K562 (cell line): ENCODE data around the gene GNG7. TPM values are rescaled to one million over a fixed set of nuclear protein-coding genes. Genes with fewer than 3 reads are reported as not detected.

Source experiments
- ATF7 ChIP-seq: fragments of 450-650 bp; IDR thresholded peaks from 2 replicates; pipeline ENCODE4 v1.7.1; 2014; ENCODE audit warnings: mild to moderate bottlenecking, moderate library complexity
- CUX1 ChIP-seq: fragments of 200-800 bp; sonication (Bioruptor generic); IDR thresholded peaks from 2 replicates; pipeline ENCODE4 v1.6.1; 2016; ENCODE audit warnings: missing genetic modification characterization, missing compliant biosample characterization
- ETV5 ChIP-seq: sonication (generic); formaldehyde crosslinking; IDR thresholded peaks from 2 replicates; pipeline ENCODE4 v1.4.0; 2020; ENCODE audit warnings: low read depth, mild to moderate bottlenecking, missing genetic modification reagents
- MAZ ChIP-seq, 2 experiments: fragments of 450-650 bp in 1 of 2; sonication (generic) in 1 of 2; formaldehyde crosslinking; IDR thresholded peaks in 1 of 2; conservative IDR thresholded peaks in 1 of 2; 2 replicates each; pipeline versions ENCODE4 v1.4.0 to v1.5.0; 2020; ENCODE audit warnings: mild to moderate bottlenecking in 1 of 2, missing genetic modification reagents in 1 of 2
- MEF2D ChIP-seq: conservative IDR thresholded peaks from 2 replicates; pipeline ENCODE4 v1.6.1; 2016; ENCODE audit warnings: low read depth, missing genetic modification characterization, missing compliant biosample characterization
- MLX ChIP-seq, 2 experiments: fragments of 450-650 bp in 1 of 2; sonication (generic) in 1 of 2; formaldehyde crosslinking; conservative IDR thresholded peaks; 2 replicates each; pipeline versions ENCODE4 v1.4.0 to v1.8.1; 2020 to 2022; ENCODE audit warnings: mild to moderate bottlenecking in 1 of 2, missing genetic modification reagents in 1 of 2
- MNT ChIP-seq, 2 experiments: fragments of 450-650 bp; conservative IDR thresholded peaks; 2 replicates each; pipeline ENCODE4 v1.6.1; 2017; ENCODE audit warnings: mild to moderate bottlenecking in 2 of 2, moderate library complexity in 2 of 2
- NRF1 ChIP-seq, 2 experiments: fragments of 450-650 bp; IDR thresholded peaks in 1 of 2; conservative IDR thresholded peaks in 1 of 2; 2 replicates each; pipeline ENCODE4 v1.6.1; 2014; ENCODE audit warnings: mild to moderate bottlenecking in 2 of 2
- SMAD4 ChIP-seq: fragments of 250-450 bp; sonication (Bioruptor Pico); conservative IDR thresholded peaks from 2 replicates; pipeline ENCODE4 v1.8.0; 2021; ENCODE audit warnings: inconsistent platforms, mild to moderate bottlenecking, moderate library complexity
- SP2 ChIP-seq: IDR thresholded peaks from 2 replicates; pipeline ENCODE4 v1.6.1; 2011; ENCODE audit warnings: mild to moderate bottlenecking, low read depth, low read length, moderate library complexity; ENCODE audit not compliant: poor library complexity, severe bottlenecking; ENCODE audit errors: extremely low read depth
- TRIM28 ChIP-seq: fragments of 450-650 bp; IDR thresholded peaks from 2 replicates; pipeline ENCODE4 v1.6.1; 2017
- ZKSCAN1 ChIP-seq: fragments of 150-350 bp; IDR thresholded peaks from 2 replicates; pipeline ENCODE4 v1.6.1; 2016; ENCODE audit warnings: low read depth, low read length
- ZNF431 ChIP-seq: sonication (generic); formaldehyde crosslinking; IDR thresholded peaks from 2 replicates; pipeline ENCODE4 v1.8.0; 2022; ENCODE audit warnings: mild to moderate bottlenecking, missing genetic modification reagents
- polyA plus RNA-seq, 8 experiments: library from polyadenylated mRNA; depleted of rRNA in 4 of 8; stranded (reverse) in 5 of 8; unstranded in 3 of 8; fragments of >200 nt; fragmentation: Nextera tagmentation in 2 of 8; fragmentation: Illumina TruSeq in 1 of 8; extraction: Ambion mirVana in 2 of 8; extraction: Trizol in 1 of 8; gene quantifications; 2 replicates each; pipeline versions ENCODE4 v1.2.1 to v1.2.3, GENCODE V29; 2011 to 2014; ENCODE audit warnings: inconsistent platforms in 1 of 8, missing spikeins in 1 of 8
- total RNA-seq, 7 experiments: library from RNA; depleted of rRNA in 6 of 7; stranded (reverse); fragments of >200 nt in 6 of 7; fragmentation: Illumina TruSeq in 2 of 7; extraction: Trizol in 2 of 7; gene quantifications; 2 replicates each; pipeline versions ENCODE4 v1.2.1 to v1.2.3, GENCODE V29; 2011 to 2021; ENCODE audit warnings: low replicate concordance in 1 of 7
- TF ChIP-seq, protein P1 (sequence below), 2 experiments: fragments of 150-350 bp in 1 of 2; IDR thresholded peaks; 2 replicates each; pipeline ENCODE4 v1.6.1; 2012 to 2016; ENCODE audit warnings: low read depth in 2 of 2, low read length in 2 of 2, mild to moderate bottlenecking in 1 of 2, moderate library complexity in 1 of 2

Gene GNG7
- total and polyA plus RNA-seq, 9 of the 15 experiments (the other 6 are each of a cell fraction or from before 2014, with no cell fraction given), result 0.01 to 0.20 (median 0.06) TPM; not detected in 1

- no peak for TF ChIP-seq CUX1 (CRISPR knock-in tag)
- TF ChIP-seq MEF2D (tag), result no peak
- TF ChIP-seq MNT (conservative IDR thresholded peaks at IDR 0.05), result 0 out of 4 replicates have a peak, but pooled peaks of 1 of the 2 experiments have one; percentile 7
- TF ChIP-seq ZNF431 (CRISPR knock-in tag), result no peak
- no peak for TF ChIP-seq TRIM28
- TF ChIP-seq ETV5 (CRISPR knock-in tag), result no peak
- peak; percentile 93 for TF ChIP-seq ATF7
- TF ChIP-seq NRF1 (conservative IDR thresholded peaks at IDR 0.05 in 1 of 2, IDR thresholded peaks at IDR 0.05 in 1 of 2), result peak; percentile 86 to 88
- TF ChIP-seq MAZ (CRISPR knock-in tag; conservative IDR thresholded peaks at IDR 0.05 in 1 of 2, IDR thresholded peaks at IDR 0.05 in 1 of 2), result 0 out of 4 replicates have a peak, but pooled peaks of 1 of the 2 experiments have one; percentile 53
- TF ChIP-seq SMAD4, result peak; percentile 38
- 0 out of 2 replicates have a peak, but pooled peaks have one; percentile 15 for TF ChIP-seq ZKSCAN1
- TF ChIP-seq SP2, result no peak
- TF ChIP-seq, protein P1, sequence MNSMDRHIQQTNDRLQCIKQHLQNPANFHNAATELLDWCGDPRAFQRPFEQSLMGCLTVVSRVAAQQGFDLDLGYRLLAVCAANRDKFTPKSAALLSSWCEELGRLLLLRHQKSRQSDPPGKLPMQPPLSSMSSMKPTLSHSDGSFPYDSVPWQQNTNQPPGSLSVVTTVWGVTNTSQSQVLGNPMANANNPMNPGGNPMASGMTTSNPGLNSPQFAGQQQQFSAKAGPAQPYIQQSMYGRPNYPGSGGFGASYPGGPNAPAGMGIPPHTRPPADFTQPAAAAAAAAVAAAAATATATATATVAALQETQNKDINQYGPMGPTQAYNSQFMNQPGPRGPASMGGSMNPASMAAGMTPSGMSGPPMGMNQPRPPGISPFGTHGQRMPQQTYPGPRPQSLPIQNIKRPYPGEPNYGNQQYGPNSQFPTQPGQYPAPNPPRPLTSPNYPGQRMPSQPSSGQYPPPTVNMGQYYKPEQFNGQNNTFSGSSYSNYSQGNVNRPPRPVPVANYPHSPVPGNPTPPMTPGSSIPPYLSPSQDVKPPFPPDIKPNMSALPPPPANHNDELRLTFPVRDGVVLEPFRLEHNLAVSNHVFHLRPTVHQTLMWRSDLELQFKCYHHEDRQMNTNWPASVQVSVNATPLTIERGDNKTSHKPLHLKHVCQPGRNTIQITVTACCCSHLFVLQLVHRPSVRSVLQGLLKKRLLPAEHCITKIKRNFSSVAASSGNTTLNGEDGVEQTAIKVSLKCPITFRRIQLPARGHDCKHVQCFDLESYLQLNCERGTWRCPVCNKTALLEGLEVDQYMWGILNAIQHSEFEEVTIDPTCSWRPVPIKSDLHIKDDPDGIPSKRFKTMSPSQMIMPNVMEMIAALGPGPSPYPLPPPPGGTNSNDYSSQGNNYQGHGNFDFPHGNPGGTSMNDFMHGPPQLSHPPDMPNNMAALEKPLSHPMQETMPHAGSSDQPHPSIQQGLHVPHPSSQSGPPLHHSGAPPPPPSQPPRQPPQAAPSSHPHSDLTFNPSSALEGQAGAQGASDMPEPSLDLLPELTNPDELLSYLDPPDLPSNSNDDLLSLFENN (IDR thresholded peaks at IDR 0.05; ENCODE audit: low read depth in 2 of 2, low read length in 2 of 2), result no peak
- TF ChIP-seq MLX (CRISPR knock-in tag; conservative IDR thresholded peaks at IDR 0.05), result no peak
Measured at GRCh38 chr19:2494447-2495129, 207.9 kb downstream of the GNG7 start (continued).
